Type B pancreatic cell (in vitro differentiated cells): ENCODE results near the gene SMIM12. TPM values are rescaled to one million over a fixed set of nuclear protein-coding genes. Genes with fewer than 3 reads are reported as not detected.

Experiments
- DNase-seq: peaks from one replicate; pipeline ENCODE4 v3.0.0; 2021; ENCODE audit warnings: mixed read lengths; ENCODE audit not compliant: unreplicated experiment; ENCODE audit errors: extremely low spot score
- H3K27ac Mint-ChIP-seq: 2 replicates; pipeline ENCODE4 v1.8.0; 2021; ENCODE audit warnings: mild to moderate bottlenecking, mixed read lengths
- H3K27me3 Mint-ChIP-seq: 2 replicates; pipeline ENCODE4 v1.8.0; 2021; ENCODE audit warnings: mixed read lengths
- H3K36me3 Mint-ChIP-seq: 2 replicates; pipeline ENCODE4 v1.8.0; 2021; ENCODE audit warnings: mixed read lengths
- H3K4me1 Mint-ChIP-seq: one replicate; pipeline ENCODE4 v1.8.0; 2021; ENCODE audit warnings: mixed read lengths; ENCODE audit not compliant: unreplicated experiment
- H3K4me3 Mint-ChIP-seq: 2 replicates; pipeline ENCODE4 v1.8.0; 2021; ENCODE audit warnings: mild to moderate bottlenecking, mixed read lengths
- H3K9me3 Mint-ChIP-seq: 2 replicates; pipeline ENCODE4 v1.8.0; 2021; ENCODE audit warnings: mixed read lengths
- CTCF ChIP-seq: fragments of 200-600 bp; sonication (generic); conservative IDR thresholded peaks from 2 replicates; pipeline ENCODE4 v1.5.0; 2021; ENCODE audit warnings: antibody characterized with exemption, mild to moderate bottlenecking
- total RNA-seq: library from RNA; stranded (reverse); gene quantifications from 2 replicates; pipeline ENCODE4 v1.2.1, GENCODE V29; 2021; ENCODE audit warnings: low replicate concordance

The SMIM12 gene
- total RNA-seq, 1 donor from 2014 or later, result 39.0 TPM

- Mint-ChIP-seq H3K27me3 (peaks cover 46% of the 10 kb centered on the region), H3K4me1 (peaks cover 6% of the 10 kb centered on the region), H3K27ac (no peak overlapping the region), H3K36me3 (no peaks in the 10 kb centered on the region), H3K4me3 (peak overlapping the region; percentile 81), H3K9me3 (no peaks in the 10 kb centered on the region)
- no peak for DNase-seq
- no peak for TF ChIP-seq CTCF
Observed at GRCh38 chr1:34864759-34865158, 5.2 kb upstream of the SMIM12 start.

GRCh38 chr1:34863501-34863900, 4.0 kb upstream of the SMIM12 start:
- TF ChIP-seq CTCF, result no peak
- H3K27me3 Mint-ChIP-seq, result peaks cover 43% of the 10 kb centered on the region
- H3K4me1 Mint-ChIP-seq, result peaks cover 12% of the 10 kb centered on the region
- H3K27ac Mint-ChIP-seq, result no peak overlapping the region
- H3K9me3 Mint-ChIP-seq, result no peaks in the 10 kb centered on the region
- peak overlapping the region; percentile 48 for H3K4me3 Mint-ChIP-seq
- DNase-seq, result no peak
- H3K36me3 Mint-ChIP-seq, result no peaks in the 10 kb centered on the region

GRCh38 chr1:34858901-34859445, 576 bp downstream of the SMIM12 start:
- H3K27ac Mint-ChIP-seq, result peak overlapping the region; percentile 85
- peaks cover 23% of the 10 kb centered on the region for H3K27me3 Mint-ChIP-seq
- no peak for TF ChIP-seq CTCF
- peak overlapping the region; percentile 95 for H3K4me3 Mint-ChIP-seq
- peaks cover 23% of the 10 kb centered on the region for H3K4me1 Mint-ChIP-seq
- H3K9me3 Mint-ChIP-seq, result no peaks in the 10 kb centered on the region
- DNase-seq, result no peak
- H3K36me3 Mint-ChIP-seq, result no peaks in the 10 kb centered on the region

GRCh38 chr1:34856697-34857096, 2.9 kb downstream of the SMIM12 start:
- DNase-seq, result no peak
- Mint-ChIP-seq H3K4me1 (peaks cover 30% of the 10 kb centered on the region), H3K4me3 (no peak overlapping the region), H3K36me3 (peaks cover 6% of the 10 kb centered on the region), H3K27ac (no peak overlapping the region), H3K27me3 (peaks cover 5% of the 10 kb centered on the region), H3K9me3 (no peaks in the 10 kb centered on the region)
- no peak for TF ChIP-seq CTCF

- no peak overlapping the region for H3K4me3 Mint-ChIP-seq
Observed at GRCh38 chr1:34852677-34853217, 6.8 kb downstream of the SMIM12 start.

More at GRCh38 chr1:34852677-34853217, 6.8 kb downstream of the SMIM12 start:
- H3K27me3 Mint-ChIP-seq, result no peaks in the 10 kb centered on the region
- TF ChIP-seq CTCF, result peak; percentile 99
- peaks cover 16% of the 10 kb centered on the region for H3K36me3 Mint-ChIP-seq
- H3K4me1 Mint-ChIP-seq, result peaks cover 25% of the 10 kb centered on the region
- peak overlapping the region; percentile 71 for H3K27ac Mint-ChIP-seq
- peak; percentile 94 for DNase-seq
- no peaks in the 10 kb centered on the region for H3K9me3 Mint-ChIP-seq
